WTC11 (cell line): ENCODE results near the gene ATP5PB. TPM values are rescaled to one million over a fixed set of nuclear protein-coding genes. Genes with fewer than 3 reads are reported as not detected.

ENCODE experiments used
- ATAC-seq: fragments of 200-7000 bp; cut with Tn5 transposase; 2 replicates; pipeline ENCODE4 v1.10.0; 2021; ENCODE audit warnings: mild to moderate bottlenecking, moderate library complexity
- CTCF ChIA-PET: fragments of 300-600 bp; sonication (Branson Sonifier 250); formaldehyde crosslinking; loops from one replicate; lab custom pipeline; 2021; ENCODE audit warnings: antibody characterized with exemption; lab: Charles Lee
- POLR2A ChIA-PET: fragments of 350-600 bp; sonication (Branson Sonifier 250); formaldehyde crosslinking; loops from one replicate; lab custom pipeline; 2021; ENCODE audit warnings: antibody characterized with exemption; lab: Charles Lee
- DNase-seq: peaks from one replicate; pipeline ENCODE4 v3.0.0; 2021; ENCODE audit warnings: low spot score
- H3K27ac Mint-ChIP-seq: 2 replicates; pipeline ENCODE4 v1.8.0; 2021; ENCODE audit warnings: mixed read lengths
- H3K27me3 Mint-ChIP-seq: 2 replicates; pipeline ENCODE4 v1.8.0; 2021; ENCODE audit warnings: low read depth, mild to moderate bottlenecking, moderate library complexity, mixed read lengths
- H3K36me3 Mint-ChIP-seq: 2 replicates; pipeline ENCODE4 v1.8.0; 2021; ENCODE audit warnings: mixed read lengths
- H3K4me1 Mint-ChIP-seq: 2 replicates; pipeline ENCODE4 v1.8.0; 2022; ENCODE audit warnings: mixed read lengths
- H3K4me3 Mint-ChIP-seq: 2 replicates; pipeline ENCODE4 v1.8.0; 2021; ENCODE audit warnings: mild to moderate bottlenecking, moderate library complexity, mixed read lengths
- H3K9me3 Mint-ChIP-seq: 2 replicates; pipeline ENCODE4 v1.8.0; 2021; ENCODE audit warnings: mixed read lengths
- ATF1 ChIP-seq: sonication (generic); formaldehyde crosslinking; IDR thresholded peaks from 2 replicates; pipeline ENCODE4 v1.8.1; 2023; ENCODE audit warnings: mild to moderate bottlenecking, moderate library complexity, missing genetic modification reagents
- ATF2 ChIP-seq: sonication (generic); formaldehyde crosslinking; IDR thresholded peaks from 2 replicates; pipeline ENCODE4 v1.8.1; 2022; ENCODE audit warnings: low read depth, missing genetic modification reagents, borderline replicate concordance
- ATF6 ChIP-seq: sonication (generic); formaldehyde crosslinking; IDR thresholded peaks from 2 replicates; pipeline ENCODE4 v1.8.1; 2023; ENCODE audit warnings: mild to moderate bottlenecking, missing genetic modification reagents
- EMX1 ChIP-seq: fragments of 250-450 bp; sonication (Bioruptor Pico); IDR thresholded peaks from 2 replicates; pipeline ENCODE4 v1.8.0; 2021; ENCODE audit warnings: mild to moderate bottlenecking
- ERG ChIP-seq: fragments of 250-450 bp; sonication (Bioruptor Pico); IDR thresholded peaks from 2 replicates; pipeline ENCODE4 v1.8.0; 2021; ENCODE audit warnings: mild to moderate bottlenecking
- IRF1 ChIP-seq: sonication (generic); formaldehyde crosslinking; IDR thresholded peaks from 2 replicates; pipeline ENCODE4 v1.8.0; 2023; ENCODE audit warnings: missing genetic modification reagents
- JAZF1 ChIP-seq: fragments of 250-450 bp; sonication (Bioruptor Pico); IDR thresholded peaks from 2 replicates; pipeline ENCODE4 v1.9.0; 2021; ENCODE audit warnings: moderate library complexity, mild to moderate bottlenecking, inconsistent platforms
- MLX ChIP-seq: sonication (generic); formaldehyde crosslinking; IDR thresholded peaks from 2 replicates; pipeline ENCODE4 v1.8.1; 2023; ENCODE audit warnings: mild to moderate bottlenecking, missing genetic modification reagents, moderate library complexity
- MYBL2 ChIP-seq: sonication (generic); formaldehyde crosslinking; IDR thresholded peaks from 2 replicates; pipeline ENCODE4 v1.8.1; 2023; ENCODE audit warnings: mild to moderate bottlenecking, moderate library complexity, missing genetic modification reagents
- NFE2L1 ChIP-seq: sonication (generic); formaldehyde crosslinking; IDR thresholded peaks from 2 replicates; pipeline ENCODE4 v1.8.1; 2023; ENCODE audit warnings: missing genetic modification reagents
- NR3C1 ChIP-seq: sonication (generic); formaldehyde crosslinking; conservative IDR thresholded peaks from 2 replicates; pipeline ENCODE4 v1.8.1; 2023; ENCODE audit warnings: low read depth, mild to moderate bottlenecking, missing genetic modification reagents
- PRRX2 ChIP-seq: fragments of 250-450 bp; sonication (Bioruptor Pico); IDR thresholded peaks from 2 replicates; pipeline ENCODE4 v1.8.0; 2021; ENCODE audit warnings: mild to moderate bottlenecking
- RORB ChIP-seq: fragments of 250-450 bp; sonication (Bioruptor Pico); IDR thresholded peaks from 2 replicates; pipeline ENCODE4 v1.9.0; 2021; ENCODE audit warnings: mild to moderate bottlenecking
- TCF7 ChIP-seq: sonication (generic); formaldehyde crosslinking; IDR thresholded peaks from 2 replicates; pipeline ENCODE4 v1.8.0; 2022; ENCODE audit warnings: mild to moderate bottlenecking, low read depth, missing genetic modification reagents, moderate library complexity
- ZBTB21 ChIP-seq: sonication (generic); formaldehyde crosslinking; IDR thresholded peaks from 2 replicates; pipeline ENCODE4 v1.8.1; 2023; ENCODE audit warnings: mild to moderate bottlenecking, missing genetic modification reagents, borderline replicate concordance
- ZNF138 ChIP-seq: sonication (generic); formaldehyde crosslinking; conservative IDR thresholded peaks from 2 replicates; pipeline ENCODE4 v1.8.1; 2022; ENCODE audit warnings: mild to moderate bottlenecking, moderate library complexity, missing genetic modification reagents
- ZNF219 ChIP-seq: sonication (generic); formaldehyde crosslinking; IDR thresholded peaks from 2 replicates; pipeline ENCODE4 v1.8.0; 2023; ENCODE audit warnings: missing genetic modification reagents, mild to moderate bottlenecking, borderline replicate concordance
- ZNF425 ChIP-seq: fragments of 250-450 bp; sonication (Bioruptor Pico); conservative IDR thresholded peaks from 2 replicates; pipeline ENCODE4 v1.9.0; 2021; ENCODE audit warnings: mild to moderate bottlenecking
- ZNF512 ChIP-seq: sonication (generic); formaldehyde crosslinking; IDR thresholded peaks from 2 replicates; pipeline ENCODE4 v1.8.1; 2022; ENCODE audit warnings: missing genetic modification reagents, borderline replicate concordance
- ZNF671 ChIP-seq: fragments of 250-450 bp; sonication (Bioruptor Pico); IDR thresholded peaks from 2 replicates; pipeline ENCODE4 v1.8.0; 2021; ENCODE audit warnings: mild to moderate bottlenecking
- ZSCAN18 ChIP-seq: fragments of 250-450 bp; sonication (Bioruptor Pico); IDR thresholded peaks from 2 replicates; pipeline ENCODE4 v2.1.2; 2022; ENCODE audit warnings: mild to moderate bottlenecking, moderate library complexity
- total RNA-seq: library from RNA; stranded (reverse); gene quantifications from 3 replicates; pipeline ENCODE4 v1.2.3, GENCODE V29; 2021

Gene ATP5PB
- total RNA-seq, 1 experiment from 2014 or later = 284 TPM

- CTCF ChIA-PET = interaction anchor here (1.0 kb wide), 1 partner anchor 854 kb away, joined by 3 read pairs; no protein-coding TSS in a partner anchor
- H3K9me3 Mint-ChIP-seq = no peaks in the 10 kb centered on the region
- H3K4me1 Mint-ChIP-seq = 0 out of 2 replicates have a peak, but pooled peaks cover 2% of the 10 kb centered on the region
- no peaks in the 10 kb centered on the region for H3K27me3 Mint-ChIP-seq
- ATAC-seq (no peak), DNase-seq (no peak)
- H3K27ac Mint-ChIP-seq = no peak overlapping the region
- H3K4me3 Mint-ChIP-seq = no peak overlapping the region
- POLR2A ChIA-PET = no interaction called here
- H3K36me3 Mint-ChIP-seq = no peaks in the 10 kb centered on the region
- TF ChIP-seq MYBL2 (no peak), ZNF671 (CRISPR knock-in tag) (no peak), ZNF425 (CRISPR knock-in tag) (no peak), NFE2L1 (CRISPR knock-in tag) (no peak), ATF2 (CRISPR knock-in tag) (no peak), TCF7 (CRISPR knock-in tag) (no peak), IRF1 (no peak), RORB (CRISPR knock-in tag) (no peak), ZNF138 (CRISPR knock-in tag) (no peak), ZNF219 (CRISPR knock-in tag) (no peak), ERG (CRISPR knock-in tag) (no peak), ATF1 (CRISPR knock-in tag) (no peak)
Measured at GRCh38 chr1:111474106-111474505, 24.8 kb downstream of the ATP5PB start.

- 0 out of 2 replicates have a peak, but pooled peaks cover 2% of the 10 kb centered on the region for H3K4me1 Mint-ChIP-seq
- H3K4me3 Mint-ChIP-seq = no peak overlapping the region
- ChIA-PET CTCF (interaction anchor here (1.0 to 1.3 kb wide), 2 partner anchors 33 to 855 kb away, joined by 3 to 4 read pairs; no protein-coding TSS in a partner anchor), POLR2A (no interaction called here)
- H3K9me3 Mint-ChIP-seq = no peaks in the 10 kb centered on the region
- H3K36me3 Mint-ChIP-seq = no peaks in the 10 kb centered on the region
- no peak for TF ChIP-seq ZBTB21 (CRISPR knock-in tag)
- TF ChIP-seq ZNF512 (CRISPR knock-in tag) = no peak
- TF ChIP-seq JAZF1 (CRISPR knock-in tag) = no peak
- TF ChIP-seq EMX1 (CRISPR knock-in tag) = no peak
- no peak for TF ChIP-seq NR3C1 (CRISPR knock-in tag)
- TF ChIP-seq PRRX2 (CRISPR knock-in tag) = no peak
- no peak for TF ChIP-seq MLX (CRISPR knock-in tag)
- no peak for TF ChIP-seq NFE2L1 (CRISPR knock-in tag)
- no peak for TF ChIP-seq ATF6 (CRISPR knock-in tag)
- TF ChIP-seq ZSCAN18 (CRISPR knock-in tag) = no peak
- no peaks in the 10 kb centered on the region for H3K27me3 Mint-ChIP-seq
- ATAC-seq (no peak), DNase-seq (no peak)
- H3K27ac Mint-ChIP-seq = no peak overlapping the region
Measured at GRCh38 chr1:111474521-111474920, 25.3 kb downstream of the ATP5PB start.
